ENCODE measurements around the gene USP31.

DNA sequence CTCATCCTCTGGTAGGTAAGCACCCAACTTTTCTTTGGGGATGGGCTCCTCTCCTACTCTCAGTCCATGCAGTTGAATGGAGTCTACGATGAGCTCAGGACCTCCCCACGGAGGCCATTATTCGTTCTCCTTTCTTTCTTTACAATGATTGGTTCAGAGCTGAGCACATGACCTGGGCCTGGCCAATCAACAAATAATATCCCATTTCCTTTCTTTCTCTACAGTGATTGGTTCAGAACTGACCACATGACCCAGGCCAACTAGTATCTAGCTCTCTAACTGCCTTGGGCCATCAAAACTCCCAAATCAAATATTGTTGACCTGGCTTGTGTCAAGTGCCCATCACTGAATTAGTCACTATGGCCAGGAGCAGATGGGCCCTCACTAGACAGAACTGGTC, 129.2 kb downstream of the USP31 start:
- TF ChIP-seq, protein P1, sequence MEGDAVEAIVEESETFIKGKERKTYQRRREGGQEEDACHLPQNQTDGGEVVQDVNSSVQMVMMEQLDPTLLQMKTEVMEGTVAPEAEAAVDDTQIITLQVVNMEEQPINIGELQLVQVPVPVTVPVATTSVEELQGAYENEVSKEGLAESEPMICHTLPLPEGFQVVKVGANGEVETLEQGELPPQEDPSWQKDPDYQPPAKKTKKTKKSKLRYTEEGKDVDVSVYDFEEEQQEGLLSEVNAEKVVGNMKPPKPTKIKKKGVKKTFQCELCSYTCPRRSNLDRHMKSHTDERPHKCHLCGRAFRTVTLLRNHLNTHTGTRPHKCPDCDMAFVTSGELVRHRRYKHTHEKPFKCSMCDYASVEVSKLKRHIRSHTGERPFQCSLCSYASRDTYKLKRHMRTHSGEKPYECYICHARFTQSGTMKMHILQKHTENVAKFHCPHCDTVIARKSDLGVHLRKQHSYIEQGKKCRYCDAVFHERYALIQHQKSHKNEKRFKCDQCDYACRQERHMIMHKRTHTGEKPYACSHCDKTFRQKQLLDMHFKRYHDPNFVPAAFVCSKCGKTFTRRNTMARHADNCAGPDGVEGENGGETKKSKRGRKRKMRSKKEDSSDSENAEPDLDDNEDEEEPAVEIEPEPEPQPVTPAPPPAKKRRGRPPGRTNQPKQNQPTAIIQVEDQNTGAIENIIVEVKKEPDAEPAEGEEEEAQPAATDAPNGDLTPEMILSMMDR (IDR thresholded peaks at IDR 0.05; ENCODE audit: low read length) = no peak
- TF ChIP-seq EZH2 (IDR thresholded peaks at IDR 0.05; ENCODE audit: borderline replicate concordance, low read length) = no peak

Data from OCI-LY1 (cell line).